ENCODE measurements around the gene F2R. TPM values are rescaled to one million over a fixed set of nuclear protein-coding genes. Genes with fewer than 3 reads are reported as not detected.

F2R gene
- total and polyA plus RNA-seq, 7 donors, result 1.1 to 3.5 (median 2.0) TPM

DNA sequence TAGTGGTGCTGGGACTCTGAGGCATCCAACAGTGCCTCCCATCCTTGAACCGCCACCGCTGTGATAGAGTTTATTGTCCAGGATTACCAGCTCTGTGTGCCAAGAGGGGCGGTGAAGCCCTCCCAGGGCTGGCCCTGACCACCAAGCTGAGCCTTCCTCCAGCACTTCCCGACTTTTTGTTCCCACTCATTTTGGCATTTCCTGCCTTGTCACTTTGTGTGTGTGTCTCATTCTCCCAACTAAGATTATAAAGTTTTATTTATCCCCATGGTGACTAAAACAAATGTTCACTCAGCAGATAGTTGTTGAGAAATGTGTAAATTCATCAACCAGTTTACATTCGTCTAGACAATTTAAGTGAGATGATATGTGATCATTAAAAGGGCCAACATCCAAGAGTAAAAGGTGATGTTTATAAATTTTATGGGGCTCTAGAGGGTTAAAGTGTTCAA, 2.5 kb downstream of the F2R start:
- DNase-seq, result no peak
- Histone ChIP-seq H3K4me1 (no peaks in the 10 kb centered on the region), H3K27me3 (ENCODE audit: insufficient read depth in 3 of 3, low read length in 2 of 3) (peaks cover 0 to 45% (median 4%) of the 10 kb centered on the region in 3 donors), H3K9me3 (no peaks in the 10 kb centered on the region), H3K27ac (no peak overlapping the region), H3K4me3 (no peak overlapping the region), H3K36me3 (ENCODE audit: insufficient read depth in 1 of 2, low read depth in 1 of 2) (no peaks in the 10 kb centered on the region)
- intact Hi-C loops (cut with DNase I), result no loop called here
- WGBS, 3 donors, result 71 to 80% (median 78%) methylated on average over 5 of the region's 5 CpGs
- no peak for TF ChIP-seq CTCF (IDR thresholded peaks at IDR 0.05)
- ATAC-seq, result no peak

- TF ChIP-seq CTCF (IDR thresholded peaks at IDR 0.05), result no peak
- ATAC-seq, result no peak
- Histone ChIP-seq H3K27me3 (ENCODE audit: insufficient read depth in 3 of 3, low read length in 2 of 3) (peaks cover 0 to 41% (median 4%) of the 10 kb centered on the region in 3 donors), H3K9me3 (no peaks in the 10 kb centered on the region), H3K4me1 (no peaks in the 10 kb centered on the region), H3K36me3 (ENCODE audit: insufficient read depth in 1 of 2, low read depth in 1 of 2) (no peaks in the 10 kb centered on the region), H3K4me3 (no peak overlapping the region), H3K27ac (no peak overlapping the region)
- no peak for DNase-seq
- intact Hi-C loops (cut with DNase I), result no loop called here
- 80 to 88% (median 87%) methylated on average over 4 of the region's 4 CpGs for WGBS, 3 donors
Measured at GRCh38 chr5:76718880-76719279, 3.0 kb downstream of the F2R start.

- intact Hi-C loops (cut with DNase I), result no loop called here
- Histone ChIP-seq H3K9me3 (no peaks in the 10 kb centered on the region), H3K4me1 (no peaks in the 10 kb centered on the region), H3K36me3 (ENCODE audit: insufficient read depth in 1 of 2, low read depth in 1 of 2) (no peaks in the 10 kb centered on the region), H3K27ac (no peak overlapping the region), H3K4me3 (no peak overlapping the region), H3K27me3 (ENCODE audit: insufficient read depth in 3 of 3, low read length in 2 of 3) (peaks cover 0 to 24% (median 2%) of the 10 kb centered on the region in 3 donors)
- no peak for DNase-seq
- TF ChIP-seq CTCF (IDR thresholded peaks at IDR 0.05), result no peak
- no peak for ATAC-seq
- 62 to 70% (median 68%) methylated on average over 10 of the region's 10 CpGs for WGBS, 3 donors
Measured at GRCh38 chr5:76720988-76721569, 5.2 kb downstream of the F2R start.

DNA sequence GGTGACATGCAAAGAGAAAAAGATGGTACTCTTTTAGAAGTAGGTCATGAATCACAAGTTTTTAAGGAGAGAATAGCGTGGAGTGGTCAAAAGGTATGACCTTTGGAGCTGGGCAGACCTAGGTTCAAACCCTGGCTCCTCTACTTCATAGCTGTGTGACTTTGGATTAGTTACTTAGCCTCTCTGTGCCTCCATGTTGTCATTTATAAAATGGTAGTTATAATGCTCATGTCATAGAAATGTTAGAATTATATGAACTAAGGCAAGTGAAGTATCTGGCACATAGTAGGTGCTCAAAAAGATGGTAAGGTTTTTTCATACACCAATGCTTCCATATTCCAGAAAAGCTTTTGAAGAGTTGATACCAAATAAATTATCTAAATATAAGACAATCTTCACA, 7.3 kb downstream of the F2R start:
- ATAC-seq, result no peak
- intact Hi-C loops (cut with DNase I), result no loop called here
- 80 to 86% (median 85%) methylated on average over 1 of the region's 1 CpG for WGBS, 3 donors
- H3K27me3 ChIP-seq (ENCODE audit: insufficient read depth in 3 of 3, low read length in 2 of 3), result peaks cover 0 to 2% (median 0%) of the 10 kb centered on the region in 3 donors
- no peaks in the 10 kb centered on the region for H3K36me3 ChIP-seq (ENCODE audit: insufficient read depth in 1 of 2, low read depth in 1 of 2)
- no peaks in the 10 kb centered on the region for H3K4me1 ChIP-seq
- H3K9me3 ChIP-seq, result no peaks in the 10 kb centered on the region
- no peak overlapping the region for H3K27ac ChIP-seq
- H3K4me3 ChIP-seq, result no peak overlapping the region
- TF ChIP-seq CTCF (IDR thresholded peaks at IDR 0.05), result no peak
- no peak for DNase-seq

GRCh38 chr5:76723906-76724305, 8.0 kb downstream of the F2R start:
- no peak for TF ChIP-seq CTCF (IDR thresholded peaks at IDR 0.05)
- H3K27ac ChIP-seq, result no peak overlapping the region
- peaks cover 3% of the 10 kb centered on the region for H3K9me3 ChIP-seq
- intact Hi-C loops (cut with DNase I), result no loop called here
- no peak for ATAC-seq
- no peaks in the 10 kb centered on the region for H3K27me3 ChIP-seq (ENCODE audit: insufficient read depth in 3 of 3, low read length in 2 of 3)
- 68 to 75% (median 72%) methylated on average over 1 of the region's 1 CpG for WGBS, 3 donors
- H3K4me1 ChIP-seq, result no peaks in the 10 kb centered on the region
- H3K36me3 ChIP-seq (ENCODE audit: insufficient read depth in 1 of 2, low read depth in 1 of 2), result no peaks in the 10 kb centered on the region
- no peak for DNase-seq
- H3K4me3 ChIP-seq, result no peak overlapping the region

Measured in psoas muscle (tissue), 8 donors.